ENCODE measurements around the gene TRIM54.

GRCh38 chr2:27356056-27356381 is 73.8 kb downstream of the TRIM54 start:
- no peak for TF ChIP-seq FOXJ3 (CRISPR knock-in tag; IDR thresholded peaks at IDR 0.05; ENCODE audit: borderline replicate concordance)
- no peak for TF ChIP-seq E2F4 (CRISPR knock-in tag; IDR thresholded peaks at IDR 0.05; ENCODE audit: borderline replicate concordance, low read depth)
- TF ChIP-seq, protein P1, sequence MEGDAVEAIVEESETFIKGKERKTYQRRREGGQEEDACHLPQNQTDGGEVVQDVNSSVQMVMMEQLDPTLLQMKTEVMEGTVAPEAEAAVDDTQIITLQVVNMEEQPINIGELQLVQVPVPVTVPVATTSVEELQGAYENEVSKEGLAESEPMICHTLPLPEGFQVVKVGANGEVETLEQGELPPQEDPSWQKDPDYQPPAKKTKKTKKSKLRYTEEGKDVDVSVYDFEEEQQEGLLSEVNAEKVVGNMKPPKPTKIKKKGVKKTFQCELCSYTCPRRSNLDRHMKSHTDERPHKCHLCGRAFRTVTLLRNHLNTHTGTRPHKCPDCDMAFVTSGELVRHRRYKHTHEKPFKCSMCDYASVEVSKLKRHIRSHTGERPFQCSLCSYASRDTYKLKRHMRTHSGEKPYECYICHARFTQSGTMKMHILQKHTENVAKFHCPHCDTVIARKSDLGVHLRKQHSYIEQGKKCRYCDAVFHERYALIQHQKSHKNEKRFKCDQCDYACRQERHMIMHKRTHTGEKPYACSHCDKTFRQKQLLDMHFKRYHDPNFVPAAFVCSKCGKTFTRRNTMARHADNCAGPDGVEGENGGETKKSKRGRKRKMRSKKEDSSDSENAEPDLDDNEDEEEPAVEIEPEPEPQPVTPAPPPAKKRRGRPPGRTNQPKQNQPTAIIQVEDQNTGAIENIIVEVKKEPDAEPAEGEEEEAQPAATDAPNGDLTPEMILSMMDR (IDR thresholded peaks at IDR 0.05) = no peak
- no peak for TF ChIP-seq ETV6 (CRISPR knock-in tag; IDR thresholded peaks at IDR 0.05)
- no peak for TF ChIP-seq NR1H2 (CRISPR knock-in tag; IDR thresholded peaks at IDR 0.05)
- no peak for TF ChIP-seq MAX (CRISPR knock-in tag; IDR thresholded peaks at IDR 0.05)
- TF ChIP-seq, protein P2, sequence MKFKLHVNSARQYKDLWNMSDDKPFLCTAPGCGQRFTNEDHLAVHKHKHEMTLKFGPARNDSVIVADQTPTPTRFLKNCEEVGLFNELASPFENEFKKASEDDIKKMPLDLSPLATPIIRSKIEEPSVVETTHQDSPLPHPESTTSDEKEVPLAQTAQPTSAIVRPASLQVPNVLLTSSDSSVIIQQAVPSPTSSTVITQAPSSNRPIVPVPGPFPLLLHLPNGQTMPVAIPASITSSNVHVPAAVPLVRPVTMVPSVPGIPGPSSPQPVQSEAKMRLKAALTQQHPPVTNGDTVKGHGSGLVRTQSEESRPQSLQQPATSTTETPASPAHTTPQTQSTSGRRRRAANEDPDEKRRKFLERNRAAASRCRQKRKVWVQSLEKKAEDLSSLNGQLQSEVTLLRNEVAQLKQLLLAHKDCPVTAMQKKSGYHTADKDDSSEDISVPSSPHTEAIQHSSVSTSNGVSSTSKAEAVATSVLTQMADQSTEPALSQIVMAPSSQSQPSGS (CRISPR knock-in tag; IDR thresholded peaks at IDR 0.05; ENCODE audit: borderline replicate concordance, low read depth) = no peak
- TF ChIP-seq, protein P3, sequence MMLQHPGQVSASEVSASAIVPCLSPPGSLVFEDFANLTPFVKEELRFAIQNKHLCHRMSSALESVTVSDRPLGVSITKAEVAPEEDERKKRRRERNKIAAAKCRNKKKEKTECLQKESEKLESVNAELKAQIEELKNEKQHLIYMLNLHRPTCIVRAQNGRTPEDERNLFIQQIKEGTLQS (CRISPR knock-in tag; conservative IDR thresholded peaks at IDR 0.05) = no peak
- TF ChIP-seq FOXK1 (CRISPR knock-in tag; IDR thresholded peaks at IDR 0.05) = no peak
- no peak for TF ChIP-seq USF2 (CRISPR knock-in tag; IDR thresholded peaks at IDR 0.05)
- no peak for TF ChIP-seq SP1 (CRISPR knock-in tag; conservative IDR thresholded peaks at IDR 0.05)
- no peak for TF ChIP-seq GRHL2 (CRISPR knock-in tag; IDR thresholded peaks at IDR 0.05; ENCODE audit: insufficient replicate concordance, severe bottlenecking)
- TF ChIP-seq, protein P4, sequence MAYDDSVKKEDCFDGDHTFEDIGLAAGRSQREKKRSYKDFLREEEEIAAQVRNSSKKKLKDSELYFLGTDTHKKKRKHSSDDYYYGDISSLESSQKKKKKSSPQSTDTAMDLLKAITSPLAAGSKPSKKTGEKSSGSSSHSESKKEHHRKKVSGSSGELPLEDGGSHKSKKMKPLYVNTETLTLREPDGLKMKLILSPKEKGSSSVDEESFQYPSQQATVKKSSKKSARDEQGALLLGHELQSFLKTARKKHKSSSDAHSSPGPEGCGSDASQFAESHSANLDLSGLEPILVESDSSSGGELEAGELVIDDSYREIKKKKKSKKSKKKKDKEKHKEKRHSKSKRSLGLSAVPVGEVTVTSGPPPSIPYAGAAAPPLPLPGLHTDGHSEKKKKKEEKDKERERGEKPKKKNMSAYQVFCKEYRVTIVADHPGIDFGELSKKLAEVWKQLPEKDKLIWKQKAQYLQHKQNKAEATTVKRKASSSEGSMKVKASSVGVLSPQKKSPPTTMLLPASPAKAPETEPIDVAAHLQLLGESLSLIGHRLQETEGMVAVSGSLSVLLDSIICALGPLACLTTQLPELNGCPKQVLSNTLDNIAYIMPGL (CRISPR knock-in tag; IDR thresholded peaks at IDR 0.05) = no peak
